Measurements from ENCODE around the gene SCARF2. TPM values are rescaled to one million over a fixed set of nuclear protein-coding genes. Genes with fewer than 3 reads are reported as not detected.
"Not testable (repeated sequence)": the region's sequence is repeated elsewhere in the genome, so short reads cannot be mapped to it uniquely, and the experiment has no call there.

SCARF2 gene
- total RNA-seq, 1 donor from 2014 or later = 17.6 TPM

GRCh38 chr22:20428496-20429253 lies 8.9 kb downstream of the SCARF2 start:
- DNase-seq (ENCODE audit: low spot score) = no peak

GRCh38 chr22:20427945-20428417 lies 9.6 kb downstream of the SCARF2 start:
- no peak for DNase-seq (ENCODE audit: low spot score)

GRCh38 chr22:20427104-20427944 lies 10.3 kb downstream of the SCARF2 start:
- no peak for DNase-seq (ENCODE audit: low spot score)

- DNase-seq (ENCODE audit: low spot score) = no peak
Observed at GRCh38 chr22:20426259-20426615, 11.4 kb downstream of the SCARF2 start.

- no peak for DNase-seq (ENCODE audit: low spot score)
Observed at GRCh38 chr22:20425566-20426258, 11.9 kb downstream of the SCARF2 start.

- DNase-seq (ENCODE audit: low spot score) = no peak
Observed at GRCh38 chr22:20424932-20425565, 12.6 kb downstream of the SCARF2 start.

- no peak for DNase-seq (ENCODE audit: low spot score)
Observed at GRCh38 chr22:20424568-20424931, 13.1 kb downstream of the SCARF2 start.

- DNase-seq (ENCODE audit: low spot score) = no peak
Observed at GRCh38 chr22:20423906-20424551, 13.6 kb downstream of the SCARF2 start.

- peak; percentile 44 for DNase-seq (ENCODE audit: low spot score)
Observed at GRCh38 chr22:20423008-20423905, 14.4 kb downstream of the SCARF2 start.

- DNase-seq (ENCODE audit: low spot score) = no peak
Observed at GRCh38 chr22:20422271-20423007, 15.2 kb downstream of the SCARF2 start.

- no peak for DNase-seq (ENCODE audit: low spot score)
Observed at GRCh38 chr22:20421507-20421874, 16.1 kb downstream of the SCARF2 start.

GRCh38 chr22:20420157-20420842 lies 17.3 kb downstream of the SCARF2 start:
- DNase-seq (ENCODE audit: low spot score) = no peak

- no peak for DNase-seq (ENCODE audit: low spot score)
Observed at GRCh38 chr22:20419664-20419951, 18.0 kb downstream of the SCARF2 start.

GRCh38 chr22:20418211-20418788 lies 19.3 kb downstream of the SCARF2 start:
- DNase-seq (ENCODE audit: low spot score) = peak; percentile 76

GRCh38 chr22:20415699-20416098 lies 21.9 kb downstream of the SCARF2 start:
- DNase-seq (ENCODE audit: low spot score) = not testable (repeated sequence)

- not testable (repeated sequence) for DNase-seq (ENCODE audit: low spot score)
Observed at GRCh38 chr22:20415241-20415640, 22.4 kb downstream of the SCARF2 start.

GRCh38 chr22:20414450-20414849 lies 23.2 kb downstream of the SCARF2 start:
- no peak for DNase-seq (ENCODE audit: low spot score)

GRCh38 chr22:20414059-20414440 lies 23.6 kb downstream of the SCARF2 start:
- DNase-seq (ENCODE audit: low spot score) = no peak

All from mucosa of gallbladder (tissue), 1 donor.